HG02884 (cell line): Measurements from ENCODE around the gene UPP1.
"Not testable (repeated sequence)": the region's sequence is repeated elsewhere in the genome, so short reads cannot be mapped to it uniquely, and the experiment has no call there.

Experiments used
- ATAC-seq: cut with Tn5 transposase; IDR thresholded peaks from one replicate; pipeline ENCODE4 v1.9.1; 2021; ENCODE audit warnings: mild to moderate bottlenecking, moderate library complexity; ENCODE audit not compliant: unreplicated experiment

UPP1 gene

DNA sequence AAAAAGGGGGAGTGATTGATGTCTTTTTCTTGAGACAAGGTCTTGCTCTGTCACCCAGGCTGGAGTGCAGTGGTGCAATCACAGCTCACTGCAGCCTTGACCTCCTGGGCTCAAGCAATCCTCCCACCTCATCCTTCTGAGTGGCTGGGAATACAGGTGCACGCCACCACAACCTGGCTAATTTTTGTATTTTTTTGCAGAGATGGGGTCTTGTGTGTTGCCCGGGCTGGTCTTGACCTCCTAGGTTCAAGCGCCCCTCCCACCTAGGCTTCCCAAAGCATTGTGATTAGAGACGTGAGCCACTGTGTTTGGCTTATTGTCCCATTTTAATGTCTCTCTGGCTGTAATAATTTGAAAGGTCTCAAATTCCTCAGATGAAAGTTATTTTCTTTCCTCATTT, 21.8 kb downstream of the UPP1 start:
- no peak for ATAC-seq

DNA sequence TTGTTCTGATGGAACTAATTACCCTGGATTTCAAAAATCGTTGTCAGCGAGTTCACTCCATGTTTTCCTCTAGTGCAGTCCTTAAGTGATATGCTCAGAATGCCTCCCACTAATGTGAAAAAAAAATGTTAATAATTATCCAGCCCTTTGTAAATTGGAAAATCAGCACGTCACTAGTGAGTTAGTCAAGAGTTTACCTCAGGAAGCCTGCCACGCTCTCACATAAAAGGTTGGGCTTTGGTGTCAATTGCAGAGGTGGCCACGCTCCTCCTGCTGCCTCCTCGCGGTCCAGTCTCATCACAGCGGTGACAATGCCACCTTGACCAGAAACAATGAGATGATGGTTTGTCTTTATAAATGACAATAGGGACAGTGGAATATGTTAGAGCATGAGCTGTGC, 22.5 kb downstream of the UPP1 start:
- no peak for ATAC-seq

DNA sequence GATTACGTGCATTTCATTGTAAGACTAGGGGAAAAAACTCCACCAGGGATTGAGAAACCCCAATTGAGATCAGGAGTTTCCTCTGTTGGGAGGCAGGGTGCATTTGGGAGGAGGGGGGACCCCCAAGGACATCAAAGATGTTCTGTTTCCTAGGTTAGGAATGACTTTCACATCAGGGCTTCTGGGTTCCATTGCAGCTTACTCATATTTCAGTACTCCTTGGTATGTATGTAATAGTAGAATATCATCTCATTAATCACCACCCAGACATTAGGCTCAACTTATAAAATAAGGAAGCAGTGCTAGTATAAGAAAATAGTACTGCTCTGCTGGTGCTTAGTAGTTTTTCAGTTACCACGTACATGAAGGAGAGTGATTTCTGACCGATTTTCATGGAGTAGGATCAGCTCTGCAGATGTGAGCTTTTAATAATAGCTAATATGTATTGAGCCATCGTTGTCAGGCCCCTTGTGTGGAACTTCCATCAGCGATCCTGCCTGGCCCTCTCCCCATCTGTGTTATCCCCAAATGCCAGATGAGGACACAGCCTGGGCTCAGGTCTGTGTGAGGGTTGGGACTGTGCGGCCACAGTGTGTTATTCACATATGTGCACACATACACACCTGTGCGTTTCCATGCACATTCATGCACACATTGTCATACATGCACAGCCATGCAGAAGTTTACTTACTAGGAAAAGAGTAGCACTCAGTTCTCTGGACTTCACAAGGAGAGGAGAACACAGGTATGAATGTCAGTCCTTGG, 23.5 kb downstream of the UPP1 start:
- ATAC-seq: no peak

DNA sequence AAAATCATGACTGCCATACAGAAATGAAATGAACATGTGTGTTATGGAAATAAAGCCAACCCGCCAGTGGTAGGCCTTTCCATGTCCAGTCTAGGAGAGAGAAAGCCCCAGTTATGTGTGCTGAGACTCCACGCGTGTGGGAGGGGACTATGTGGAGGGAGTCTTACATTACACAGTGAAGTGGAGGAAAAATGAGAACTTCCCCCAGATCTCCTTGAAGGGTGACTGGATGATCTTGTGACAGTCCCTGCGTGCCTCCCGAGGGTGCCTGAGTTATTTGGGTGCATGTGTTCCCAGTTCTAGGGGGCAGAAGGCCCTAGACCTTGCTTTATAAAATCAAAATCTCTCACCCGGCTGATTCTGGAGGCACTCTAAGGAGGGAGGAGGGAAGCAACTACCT, 24.2 kb downstream of the UPP1 start:
- no peak for ATAC-seq

DNA sequence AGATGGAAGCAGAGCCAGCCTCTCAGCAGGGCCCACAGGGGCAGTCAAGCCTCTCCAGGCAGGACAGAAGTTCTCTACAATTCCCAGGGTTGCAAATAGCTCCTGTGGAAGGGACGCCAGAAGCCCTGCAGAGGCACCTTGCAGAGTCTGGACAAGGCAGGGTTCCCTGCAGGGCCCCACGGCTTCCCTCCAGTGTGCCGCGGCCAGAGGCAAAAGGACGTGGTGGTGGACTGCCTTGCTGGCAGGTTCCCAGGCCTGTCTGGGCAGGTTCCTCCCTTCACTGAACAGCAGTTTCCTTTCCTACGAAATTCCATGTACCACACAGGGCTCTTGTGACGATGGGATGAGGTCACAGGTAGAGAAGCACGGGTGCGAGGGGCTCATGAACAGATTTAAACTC, 25.1 kb downstream of the UPP1 start:
- ATAC-seq: no peak

DNA sequence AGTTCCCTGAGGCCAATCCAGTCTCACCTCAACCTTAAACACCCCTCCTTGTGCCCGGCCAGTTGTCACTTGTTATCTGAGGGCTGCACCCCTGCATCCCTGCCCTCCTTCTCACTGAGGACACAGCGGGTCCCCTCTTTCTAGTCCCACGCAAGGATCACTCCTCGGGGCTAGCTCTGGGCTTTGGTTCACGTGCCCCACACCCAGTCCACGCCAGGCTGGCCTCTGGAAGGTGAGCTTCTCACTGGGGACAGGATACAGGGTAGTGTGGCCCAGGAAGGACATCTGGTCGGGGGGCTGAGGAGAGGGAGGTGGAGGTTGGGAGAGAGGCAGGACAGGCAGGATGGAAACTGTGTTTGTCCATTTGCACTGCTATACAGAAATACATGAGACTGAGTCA, 25.5 kb downstream of the UPP1 start:
- ATAC-seq: no peak

DNA sequence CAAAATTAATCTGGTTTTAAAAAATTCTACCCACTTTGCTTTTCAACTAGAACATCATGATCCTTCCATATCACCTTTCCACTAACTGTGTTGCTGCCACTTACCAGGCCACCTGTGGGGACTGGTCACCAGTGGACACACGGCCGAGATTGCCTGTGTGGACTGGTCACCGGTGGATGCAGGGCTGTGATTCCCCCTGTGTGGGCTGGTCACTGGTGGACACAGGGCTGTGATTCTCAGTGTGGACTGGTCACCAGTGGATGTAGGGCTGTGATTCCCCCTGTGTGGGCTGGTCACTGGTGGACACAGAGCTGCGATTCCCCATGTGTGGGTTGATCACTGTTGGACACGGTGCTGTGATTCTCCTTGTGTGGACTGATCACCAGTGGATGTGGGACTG, 27.0 kb downstream of the UPP1 start:
- ATAC-seq: no peak

DNA sequence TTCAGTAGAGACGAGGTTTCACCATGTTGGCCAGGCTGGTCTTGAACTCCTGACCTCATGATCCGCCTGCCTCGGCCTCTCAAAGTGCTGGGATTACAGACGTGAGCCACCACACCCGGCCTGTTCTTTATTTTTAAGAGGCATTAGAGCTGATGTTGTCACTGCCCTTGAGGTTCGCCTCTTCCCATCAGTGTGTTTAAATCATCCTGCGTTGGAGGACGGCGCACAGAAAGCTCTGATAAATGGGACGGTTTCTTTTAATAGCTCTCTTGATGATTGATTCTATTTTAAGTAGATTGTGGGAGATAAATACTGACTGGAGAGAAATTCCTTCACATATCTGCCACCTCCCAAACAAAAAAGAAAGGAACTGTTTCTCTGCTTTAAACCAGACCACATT, 29.0 kb downstream of the UPP1 start:
- ATAC-seq: no peak

DNA sequence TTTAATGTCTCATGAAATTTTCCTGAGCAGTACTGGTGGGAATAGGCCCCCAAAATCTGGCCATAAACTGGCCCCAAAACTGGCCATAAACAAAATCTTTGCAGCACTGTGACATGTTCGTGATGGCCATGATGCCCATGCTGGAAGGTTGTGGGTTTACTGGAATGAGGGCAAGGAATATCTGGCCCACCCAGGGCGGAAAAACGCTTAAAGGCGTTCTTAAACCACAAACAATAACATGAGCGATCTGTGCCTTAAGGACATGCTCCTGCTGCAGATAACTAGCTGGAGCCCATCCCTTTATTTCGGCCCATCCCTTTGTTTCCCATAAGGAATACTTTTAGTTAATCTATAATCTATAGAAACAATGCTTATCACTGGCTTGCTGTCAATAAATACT, 31.5 kb downstream of the UPP1 start:
- not testable (repeated sequence) for ATAC-seq

DNA sequence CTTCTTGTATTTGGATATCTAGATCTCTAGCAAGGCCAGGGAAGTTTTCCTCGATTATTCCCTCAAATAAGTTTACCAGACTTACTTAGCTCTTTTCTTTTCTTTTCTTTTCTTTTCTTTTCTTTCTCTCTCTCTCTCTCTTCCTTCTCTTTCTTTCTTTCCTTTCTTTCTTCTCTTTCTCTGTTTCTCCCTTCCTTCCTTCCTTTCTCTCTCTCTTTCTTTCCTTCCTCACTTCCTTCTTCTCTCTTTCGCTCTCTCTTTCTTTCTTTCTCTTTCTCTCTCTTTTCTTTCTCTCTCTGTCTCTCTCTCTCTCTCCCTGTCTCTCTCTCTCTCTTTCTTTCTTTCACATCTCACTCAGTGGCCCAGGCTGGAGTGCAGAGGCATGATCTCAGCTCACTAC, 37.0 kb downstream of the UPP1 start:
- ATAC-seq: no peak

DNA sequence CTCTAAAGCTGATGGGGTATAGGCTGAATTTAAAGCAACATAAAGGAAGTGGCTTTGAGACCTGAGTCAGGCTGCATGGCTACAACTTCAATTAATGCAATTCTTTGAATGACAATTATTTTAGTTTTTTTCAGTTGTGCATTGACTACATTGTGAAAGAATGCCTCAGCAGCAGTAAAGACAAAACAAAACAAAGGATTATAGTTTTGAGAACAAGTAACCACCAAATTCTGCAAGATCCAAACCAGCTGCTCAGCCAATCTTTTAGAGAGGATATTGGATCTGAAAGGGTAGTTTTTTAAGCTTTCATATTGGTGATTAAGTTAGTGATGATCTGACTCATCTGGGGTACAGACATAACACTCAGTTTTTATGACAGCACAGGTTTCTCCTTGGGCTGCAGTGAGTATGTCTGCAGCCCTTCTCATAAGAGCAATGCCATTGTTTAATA, 41.6 kb downstream of the UPP1 start:
- peak; percentile 85 for ATAC-seq

DNA sequence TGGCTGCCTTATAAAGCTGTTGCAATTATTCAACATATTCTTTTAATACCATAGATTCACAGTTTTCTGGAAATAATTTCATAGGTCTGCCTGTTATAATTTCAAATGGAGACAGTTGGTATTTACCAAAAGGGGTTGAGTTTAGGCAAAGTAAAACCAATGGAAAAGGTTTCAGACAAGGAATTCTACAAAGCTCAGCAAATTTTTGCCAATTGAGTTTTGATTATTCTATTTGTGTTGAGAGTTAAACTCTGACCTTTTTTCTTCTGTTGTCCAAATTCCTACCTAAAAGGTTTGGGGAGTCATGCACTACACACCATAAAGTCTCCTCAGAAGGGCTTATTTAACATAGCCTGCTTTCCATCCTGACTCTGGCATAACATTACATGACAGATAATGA, 43.7 kb downstream of the UPP1 start:
- ATAC-seq: no peak

DNA sequence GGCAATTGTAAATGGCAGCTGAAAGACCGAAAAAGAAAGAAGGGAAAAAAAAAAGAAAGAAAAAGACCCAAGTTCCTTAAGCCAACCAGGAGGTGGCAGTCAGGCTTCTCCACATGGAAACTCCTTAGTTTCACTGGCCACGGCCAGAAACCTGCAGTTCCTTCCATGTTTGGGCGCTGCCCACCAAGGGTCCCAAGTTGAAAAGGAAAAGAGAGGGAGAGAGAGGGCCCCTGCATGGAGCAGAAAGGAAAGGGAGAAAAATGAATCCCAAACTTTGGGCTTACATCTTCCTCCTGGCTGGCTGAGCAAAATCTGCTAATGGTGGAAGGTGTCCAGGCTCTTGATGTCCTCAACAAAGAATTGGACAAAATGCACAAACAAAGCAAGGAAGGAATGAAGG, 50.4 kb downstream of the UPP1 start:
- ATAC-seq: no peak

DNA sequence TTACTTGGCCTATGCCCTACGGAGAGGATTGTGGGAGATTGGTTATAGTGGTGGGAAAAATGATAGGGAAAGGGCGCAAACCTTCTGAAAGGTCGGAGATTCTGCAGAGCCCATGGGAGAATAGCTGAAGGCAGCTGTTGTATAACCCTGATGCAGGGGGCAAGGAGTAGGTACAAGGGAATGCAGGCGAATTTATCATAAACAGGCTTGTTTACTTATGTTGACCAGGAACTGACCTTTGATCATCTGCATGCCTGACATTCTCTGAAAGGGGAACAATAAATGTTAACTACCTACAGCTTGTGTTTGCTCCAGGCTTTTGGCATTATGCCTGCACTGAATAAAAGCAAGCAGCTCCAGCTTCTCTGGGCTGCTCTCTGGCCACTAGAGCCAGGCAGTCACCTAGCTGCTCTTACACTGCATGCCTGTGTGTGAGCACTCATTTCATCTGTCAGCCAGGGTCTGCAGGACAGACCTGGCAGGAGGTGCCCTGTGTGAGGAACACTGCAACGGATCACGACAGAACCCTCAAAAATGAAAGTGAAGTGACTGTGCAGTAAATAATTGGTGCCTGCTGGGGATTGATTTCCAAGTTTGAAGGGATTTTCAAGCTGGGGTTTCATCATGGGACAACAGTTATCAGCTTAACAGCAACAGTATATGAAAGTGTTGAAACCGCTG, 51.1 kb downstream of the UPP1 start:
- ATAC-seq: no peak

DNA sequence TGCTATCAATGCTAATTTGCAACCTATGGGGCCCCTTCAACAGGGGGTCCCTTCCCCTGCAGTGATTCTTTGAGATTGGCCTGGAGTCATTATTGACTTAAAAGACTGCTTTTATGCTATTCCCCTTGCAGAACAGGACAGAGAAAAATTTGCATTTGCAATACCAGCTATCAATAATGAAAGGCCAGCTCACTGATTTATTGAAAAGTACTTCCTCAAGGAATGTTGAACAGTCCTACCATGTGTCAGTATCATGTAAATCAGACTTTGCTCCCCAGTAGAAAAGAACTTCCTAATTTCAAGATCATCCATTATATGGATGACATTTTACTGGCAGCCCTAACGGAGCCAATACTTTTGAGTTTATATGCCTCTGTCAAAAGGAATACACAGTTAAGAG, 52.5 kb downstream of the UPP1 start:
- ATAC-seq: no peak

DNA sequence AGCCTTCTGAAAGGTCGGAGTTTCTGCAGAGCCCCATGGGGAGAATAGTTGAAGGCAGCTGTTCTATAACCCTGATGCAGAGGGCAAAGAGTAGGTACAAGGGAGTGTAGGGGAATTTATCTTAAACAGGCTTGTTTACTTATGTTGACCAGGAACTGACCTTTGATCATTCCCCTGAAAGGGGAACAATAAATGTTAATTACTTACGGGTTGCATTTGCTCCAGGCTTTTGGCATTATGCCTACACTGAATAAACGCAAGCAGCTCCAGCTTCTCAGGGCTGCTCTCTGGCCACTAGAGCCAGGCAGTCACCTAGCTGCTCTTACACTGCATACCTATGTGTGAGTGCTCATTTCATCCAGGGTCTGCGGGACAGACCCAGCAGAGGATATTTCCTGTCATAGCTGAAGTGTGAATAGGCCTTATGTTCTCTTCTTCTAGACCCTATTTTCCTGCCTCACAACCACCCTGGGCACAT, 55.3 kb downstream of the UPP1 start:
- no peak for ATAC-seq

DNA sequence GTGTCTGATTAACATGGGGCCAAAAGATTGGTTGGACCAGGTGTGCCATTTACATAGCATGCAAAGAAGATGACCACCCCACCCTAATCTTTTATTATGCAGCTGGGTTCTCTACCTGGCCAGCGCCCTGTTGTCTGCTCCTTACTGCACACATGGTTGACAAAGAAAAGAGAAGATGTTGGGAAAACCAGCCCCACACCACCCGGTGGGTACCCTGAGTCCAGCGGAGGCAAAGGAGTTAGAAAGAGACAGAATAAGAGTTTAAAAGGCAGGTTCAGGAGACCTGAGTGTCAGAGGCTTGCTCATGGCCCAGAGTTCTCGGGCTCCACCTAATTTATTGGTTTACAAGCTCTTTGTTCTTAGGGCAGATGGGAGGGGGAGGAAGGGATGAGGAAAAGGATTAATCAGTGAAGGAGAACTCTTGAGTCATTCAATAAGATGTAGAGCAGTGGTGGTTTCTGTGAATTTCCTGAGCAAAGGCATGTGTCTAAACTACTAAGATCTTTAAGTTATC, 58.1 kb downstream of the UPP1 start:
- ATAC-seq: no peak

DNA sequence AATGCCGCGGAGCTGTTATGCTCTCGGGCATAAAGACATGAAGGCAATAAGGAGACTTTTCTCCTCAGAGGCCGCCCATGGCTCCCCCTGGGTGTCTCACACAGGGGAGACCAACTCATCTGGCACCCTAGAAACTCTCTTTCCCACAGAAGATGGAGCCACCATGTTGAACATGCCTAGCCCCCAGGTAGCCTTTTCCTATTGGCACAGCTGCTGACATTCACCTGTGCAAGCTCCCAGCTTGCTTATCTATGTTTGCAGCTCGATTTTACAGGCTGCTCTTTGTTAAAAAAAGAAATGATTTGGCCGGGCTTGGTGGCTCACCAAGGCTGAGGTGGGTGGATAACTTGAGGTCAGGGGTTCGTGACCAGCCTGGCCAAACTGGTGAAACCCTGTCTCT, 58.6 kb downstream of the UPP1 start:
- ATAC-seq: not testable (repeated sequence)

DNA sequence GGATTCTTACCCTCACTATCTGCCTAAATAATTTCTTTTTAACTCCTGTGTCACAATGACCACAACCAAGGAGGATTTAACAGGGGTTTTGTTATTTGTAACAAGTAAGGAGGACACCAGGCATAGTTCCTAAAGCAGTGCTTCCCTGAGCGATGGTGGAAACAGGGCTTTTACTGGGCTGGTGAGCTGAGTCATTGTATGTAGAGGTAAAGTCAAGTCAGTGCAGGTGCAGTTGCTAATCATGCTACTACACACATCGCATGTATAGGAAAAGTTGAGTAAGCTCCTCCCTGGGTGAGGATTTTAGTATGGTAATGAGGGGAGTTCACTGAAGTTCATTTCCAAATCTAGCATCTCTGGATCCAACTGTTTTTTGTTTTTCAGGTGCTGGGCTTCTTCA, 59.2 kb downstream of the UPP1 start:
- ATAC-seq: no peak

DNA sequence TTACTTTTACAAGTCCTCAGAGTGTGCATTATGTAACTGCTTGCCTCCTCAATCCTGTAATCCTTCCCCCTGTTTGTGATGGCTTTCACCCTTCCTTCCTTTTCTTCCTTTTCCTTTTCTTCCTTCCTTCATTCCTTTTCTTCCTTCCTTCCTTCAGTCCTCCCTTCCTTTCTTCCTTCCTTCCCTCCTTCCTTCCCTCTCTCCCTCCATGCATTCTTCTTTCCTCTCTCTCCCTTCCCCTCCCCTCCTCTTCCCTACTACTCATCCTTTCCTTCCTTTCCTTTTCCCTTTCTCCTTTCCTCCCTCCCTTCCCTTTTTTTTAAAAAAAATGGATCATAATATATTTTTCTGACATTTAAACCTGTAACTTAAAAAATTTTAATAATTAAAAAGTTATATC, 60.0 kb downstream of the UPP1 start:
- no peak for ATAC-seq

DNA sequence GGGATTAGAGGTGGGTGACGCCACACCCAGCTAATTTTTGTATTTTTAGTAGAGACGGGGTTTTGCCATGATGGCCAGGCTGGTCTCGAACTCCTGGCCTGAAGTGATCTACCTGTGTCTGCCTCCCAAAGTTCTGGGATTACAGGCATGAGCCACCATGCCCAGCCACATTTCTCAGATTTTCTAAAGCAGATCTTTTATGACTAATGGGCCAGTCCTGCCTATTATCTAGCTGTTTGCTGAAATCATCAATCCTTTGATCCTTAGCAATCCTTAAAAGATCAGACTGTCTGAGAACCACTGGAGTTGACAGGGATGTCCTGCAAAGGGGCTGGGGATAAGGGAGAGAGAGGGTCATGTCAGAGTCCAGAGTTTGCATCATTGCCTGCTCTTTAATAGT, 61.0 kb downstream of the UPP1 start:
- ATAC-seq: no peak

DNA sequence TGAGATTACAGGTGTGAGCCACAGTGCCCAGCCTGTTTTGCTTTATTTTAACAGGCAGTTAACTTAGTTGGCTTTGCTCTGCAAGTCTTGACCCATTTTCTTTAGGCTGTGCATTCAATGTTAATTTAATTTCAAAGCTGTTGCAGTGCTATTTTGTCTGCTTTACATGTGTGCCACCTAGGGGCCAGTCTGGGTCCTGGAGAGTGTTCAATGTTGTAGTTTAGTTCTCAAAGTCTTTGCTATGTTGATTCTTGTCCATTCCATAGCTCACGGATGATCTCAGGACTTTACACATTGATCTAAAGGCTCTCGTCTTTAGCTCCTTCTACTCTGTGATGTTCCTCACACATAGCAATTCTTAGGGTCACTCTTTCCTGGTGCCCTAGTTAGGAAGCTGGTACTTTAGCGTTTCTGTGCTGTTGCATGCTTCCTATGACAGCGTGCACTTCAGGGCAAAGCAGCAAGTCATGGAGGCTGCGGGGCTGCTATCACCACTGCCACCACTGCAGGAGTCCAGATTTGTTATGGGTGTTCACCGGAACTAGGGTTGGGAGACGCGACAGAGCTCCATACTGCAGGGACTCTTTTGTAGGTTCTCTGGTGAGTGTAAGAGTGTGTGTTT, 65.8 kb downstream of the UPP1 start:
- peak; percentile 73 for ATAC-seq
